ENCODE data around the gene CFAP299.

Gene CFAP299

GRCh38 chr4:81003597-81004111 lies 668.1 kb downstream of the CFAP299 start:
- TF ChIP-seq, protein P1, sequence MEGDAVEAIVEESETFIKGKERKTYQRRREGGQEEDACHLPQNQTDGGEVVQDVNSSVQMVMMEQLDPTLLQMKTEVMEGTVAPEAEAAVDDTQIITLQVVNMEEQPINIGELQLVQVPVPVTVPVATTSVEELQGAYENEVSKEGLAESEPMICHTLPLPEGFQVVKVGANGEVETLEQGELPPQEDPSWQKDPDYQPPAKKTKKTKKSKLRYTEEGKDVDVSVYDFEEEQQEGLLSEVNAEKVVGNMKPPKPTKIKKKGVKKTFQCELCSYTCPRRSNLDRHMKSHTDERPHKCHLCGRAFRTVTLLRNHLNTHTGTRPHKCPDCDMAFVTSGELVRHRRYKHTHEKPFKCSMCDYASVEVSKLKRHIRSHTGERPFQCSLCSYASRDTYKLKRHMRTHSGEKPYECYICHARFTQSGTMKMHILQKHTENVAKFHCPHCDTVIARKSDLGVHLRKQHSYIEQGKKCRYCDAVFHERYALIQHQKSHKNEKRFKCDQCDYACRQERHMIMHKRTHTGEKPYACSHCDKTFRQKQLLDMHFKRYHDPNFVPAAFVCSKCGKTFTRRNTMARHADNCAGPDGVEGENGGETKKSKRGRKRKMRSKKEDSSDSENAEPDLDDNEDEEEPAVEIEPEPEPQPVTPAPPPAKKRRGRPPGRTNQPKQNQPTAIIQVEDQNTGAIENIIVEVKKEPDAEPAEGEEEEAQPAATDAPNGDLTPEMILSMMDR (IDR thresholded peaks at IDR 0.05; ENCODE audit: unreplicated experiment in 3 of 3) = no peak
- Mint-ChIP-seq H3K4me3 (no peak overlapping the region), H3K4me1 (no peaks in the 10 kb centered on the region), H3K9me3 (peaks cover 5% of the 10 kb centered on the region), H3K27ac (no peak overlapping the region), H3K27me3 (ENCODE audit: low read depth) (peaks cover 4% of the 10 kb centered on the region), H3K36me3 (ENCODE audit: low read depth) (no peaks in the 10 kb centered on the region)

DNA sequence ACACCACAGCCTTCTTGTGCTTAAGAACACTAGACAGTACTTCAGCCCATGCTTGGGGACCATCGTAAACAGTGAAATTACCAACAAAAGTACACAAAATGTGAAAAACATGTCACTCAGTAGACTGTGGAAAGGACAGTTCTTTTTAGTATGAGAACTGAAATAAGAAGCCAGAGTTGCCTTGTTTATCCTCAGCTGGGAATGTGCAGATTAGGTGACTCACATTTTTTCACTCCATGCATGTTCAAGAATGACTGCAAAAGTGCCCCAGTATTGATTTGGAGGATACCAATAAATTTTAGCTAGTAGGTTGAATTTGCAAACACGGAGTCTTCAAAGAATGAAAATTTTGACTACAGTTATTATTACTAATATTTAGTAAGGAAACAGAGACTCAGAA lies 671.9 kb downstream of the CFAP299 start:
- peaks cover 4% of the 10 kb centered on the region for H3K27me3 Mint-ChIP-seq (ENCODE audit: low read depth)
- TF ChIP-seq, protein P1 (IDR thresholded peaks at IDR 0.05; ENCODE audit: unreplicated experiment in 3 of 3) = no peak
- peaks cover 14% of the 10 kb centered on the region for H3K9me3 Mint-ChIP-seq
- H3K4me1 Mint-ChIP-seq = no peaks in the 10 kb centered on the region
- no peaks in the 10 kb centered on the region for H3K36me3 Mint-ChIP-seq (ENCODE audit: low read depth)
- no peak overlapping the region for H3K27ac Mint-ChIP-seq
- no peak overlapping the region for H3K4me3 Mint-ChIP-seq

All from nephron (organoid).